HG02623 (cell line): Measurements from ENCODE around the gene LAMC2.
"Not testable (repeated sequence)": the region's sequence is repeated elsewhere in the genome, so short reads cannot be mapped to it uniquely, and the experiment has no call there.

Experiments used
- ATAC-seq: cut with Tn5 transposase; IDR thresholded peaks from one replicate; pipeline ENCODE4 v1.9.1; 2021; ENCODE audit warnings: moderate library complexity; ENCODE audit not compliant: unreplicated experiment

Gene LAMC2

DNA sequence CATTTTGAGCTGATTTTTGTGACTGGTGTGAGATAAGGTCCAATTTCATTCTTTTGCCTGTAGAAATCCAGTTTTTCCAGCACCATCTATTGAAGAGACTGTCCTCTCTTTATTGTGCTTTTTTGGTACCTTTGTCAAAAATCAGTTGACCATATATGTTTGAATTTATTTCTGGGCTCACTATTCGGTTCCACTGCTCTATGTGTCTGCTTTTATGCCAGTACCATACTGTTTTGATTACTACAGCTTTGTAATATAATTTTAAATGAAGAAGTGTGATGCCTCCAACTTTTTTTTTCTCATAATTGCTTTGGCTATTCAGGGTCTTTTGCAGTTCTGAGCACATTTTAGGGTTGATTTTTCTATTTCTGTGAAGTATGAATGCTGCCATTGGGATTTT is 69.0 kb downstream of the LAMC2 start:
- ATAC-seq: no peak

- no peak for ATAC-seq
Measured at GRCh38 chr1:183259924-183260323, 73.9 kb downstream of the LAMC2 start.

GRCh38 chr1:183262628-183263200 is 76.7 kb downstream of the LAMC2 start:
- no peak for ATAC-seq

- no peak for ATAC-seq
Measured at GRCh38 chr1:183263886-183264602, 78.0 kb downstream of the LAMC2 start.

DNA sequence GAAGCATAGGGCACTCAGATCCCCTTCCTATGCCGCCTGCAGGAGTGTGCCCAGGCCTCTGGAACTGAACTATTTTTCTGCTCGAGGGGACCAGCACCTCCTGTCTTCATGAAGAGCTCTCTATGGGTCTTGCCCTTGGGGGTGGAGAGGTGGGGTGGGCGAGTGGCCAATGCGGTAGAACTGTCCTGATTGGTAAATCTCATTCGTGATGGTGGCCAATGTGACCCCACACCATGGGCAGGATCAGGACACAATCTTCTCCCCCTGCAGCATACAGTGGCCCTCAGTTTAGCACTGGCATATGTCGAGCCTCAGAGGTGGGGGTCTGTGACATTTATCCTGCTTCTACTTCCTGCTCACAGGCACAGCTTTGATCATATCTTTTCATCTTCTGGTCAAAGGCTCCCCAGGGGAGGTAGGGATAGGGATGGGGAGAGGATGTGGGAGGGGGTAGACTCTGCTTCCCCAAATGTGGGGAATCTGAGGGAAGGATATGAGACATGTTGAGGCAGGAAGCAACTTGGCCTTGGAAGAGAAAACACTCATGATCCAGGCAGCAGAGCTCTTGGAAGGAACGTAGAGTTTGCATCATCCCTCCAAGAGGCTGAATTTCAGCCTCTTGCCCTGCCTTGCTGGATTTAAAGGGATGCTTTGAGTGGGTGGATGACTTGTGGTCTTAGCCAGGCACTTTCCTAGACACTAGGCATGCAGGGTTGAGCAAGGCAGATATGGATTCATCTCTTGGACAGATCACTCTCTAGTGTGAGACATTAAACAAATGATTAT is 81.8 kb downstream of the LAMC2 start:
- no peak for ATAC-seq

GRCh38 chr1:183270541-183271141 is 84.6 kb downstream of the LAMC2 start:
- no peak for ATAC-seq

- ATAC-seq: no peak
Measured at GRCh38 chr1:183272390-183272848, 86.4 kb downstream of the LAMC2 start.

DNA sequence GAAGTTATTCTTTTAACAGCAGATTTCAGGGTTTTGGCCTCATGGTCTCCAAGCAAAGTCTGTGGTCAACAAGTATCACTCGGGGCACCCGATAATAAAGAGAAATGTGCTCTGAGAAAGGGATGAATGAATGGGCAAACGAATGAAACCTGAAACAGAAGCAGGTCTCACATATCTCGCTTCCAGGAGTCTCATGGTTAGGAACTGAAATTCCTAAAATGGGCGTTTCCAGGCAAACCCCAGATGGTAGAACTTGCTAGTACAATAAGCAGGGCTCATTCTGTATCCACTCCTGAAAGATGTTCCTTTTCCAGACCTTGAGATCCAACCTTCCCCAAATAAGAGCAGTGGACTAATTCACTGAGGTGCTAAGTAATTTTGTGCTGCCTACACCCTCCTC is 87.2 kb downstream of the LAMC2 start:
- ATAC-seq: no peak

GRCh38 chr1:183273984-183274383 is 87.9 kb downstream of the LAMC2 start:
- ATAC-seq: not testable (repeated sequence)

DNA sequence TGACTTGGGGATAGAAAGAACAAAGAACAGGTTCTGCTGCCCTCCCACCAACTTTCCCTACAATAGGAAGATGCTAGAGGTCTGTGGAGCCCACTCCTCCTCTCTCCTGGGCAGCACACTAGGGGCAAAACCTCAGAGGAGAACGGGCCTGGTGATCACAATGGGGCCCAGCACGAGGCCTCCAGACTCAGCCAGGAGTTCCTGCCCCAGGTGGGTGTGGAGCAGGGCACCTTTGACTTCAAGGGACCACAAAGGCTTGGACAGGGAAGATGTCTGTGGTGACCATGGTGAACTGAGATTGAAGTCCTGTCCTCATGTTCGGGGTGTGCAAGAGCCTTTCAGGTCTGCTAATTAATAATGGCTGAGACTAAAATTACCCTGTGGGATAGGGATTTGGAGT is 88.8 kb downstream of the LAMC2 start:
- no peak for ATAC-seq

GRCh38 chr1:183275322-183275721 is 89.3 kb downstream of the LAMC2 start:
- ATAC-seq: no peak

GRCh38 chr1:183276386-183277080 is 90.5 kb downstream of the LAMC2 start:
- ATAC-seq: no peak

GRCh38 chr1:183277821-183278738 is 92.0 kb downstream of the LAMC2 start:
- no peak for ATAC-seq

- no peak for ATAC-seq
Measured at GRCh38 chr1:183278739-183279591, 92.9 kb downstream of the LAMC2 start.

- no peak for ATAC-seq
Measured at GRCh38 chr1:183279835-183280234, 93.8 kb downstream of the LAMC2 start.

DNA sequence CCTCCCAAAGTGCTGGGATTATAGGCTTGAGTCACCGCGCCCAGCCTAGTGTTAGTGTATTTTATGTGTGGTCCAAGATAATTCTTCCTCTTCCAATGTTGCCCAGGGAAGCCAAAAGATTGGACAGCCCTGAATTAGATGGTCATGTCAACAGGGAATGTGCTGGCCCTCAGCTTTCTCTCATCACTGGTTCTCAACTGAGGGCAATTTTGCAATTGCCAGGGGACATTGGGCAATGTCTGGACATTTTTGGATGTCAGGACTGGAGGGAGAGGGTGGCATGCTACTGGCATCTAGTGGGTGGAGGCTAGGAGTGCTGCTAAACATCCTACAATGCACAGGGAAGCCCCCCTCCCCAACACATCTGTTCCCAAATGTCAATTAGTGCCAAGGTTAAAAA is 95.0 kb downstream of the LAMC2 start:
- no peak for ATAC-seq

DNA sequence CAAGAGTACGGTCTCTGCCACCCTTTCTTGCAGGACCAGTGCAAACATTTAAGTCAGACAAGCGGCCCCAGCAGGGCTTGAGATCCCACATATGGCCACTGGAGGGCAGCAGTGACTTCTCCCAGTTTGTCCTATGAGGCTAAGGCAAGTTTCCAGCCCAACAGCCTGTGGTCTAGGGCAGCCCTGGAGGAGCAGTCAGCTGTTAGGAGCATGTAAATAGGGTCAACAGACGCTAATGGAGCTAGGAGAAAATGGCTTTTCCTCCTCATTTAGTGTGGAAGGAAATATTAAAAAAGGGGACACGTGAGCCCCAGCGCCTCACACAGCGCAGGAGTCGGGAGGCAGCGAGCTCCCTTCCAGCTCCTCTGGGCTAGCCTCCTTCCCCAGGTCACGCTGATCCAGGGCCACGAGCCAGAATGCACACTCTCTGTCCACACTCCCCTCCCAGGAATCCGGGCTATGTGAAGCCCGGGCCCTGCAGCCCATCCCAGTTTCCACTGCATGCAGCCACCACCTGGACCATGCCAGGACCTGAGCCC is 95.6 kb downstream of the LAMC2 start:
- peak; percentile 61 for ATAC-seq

DNA sequence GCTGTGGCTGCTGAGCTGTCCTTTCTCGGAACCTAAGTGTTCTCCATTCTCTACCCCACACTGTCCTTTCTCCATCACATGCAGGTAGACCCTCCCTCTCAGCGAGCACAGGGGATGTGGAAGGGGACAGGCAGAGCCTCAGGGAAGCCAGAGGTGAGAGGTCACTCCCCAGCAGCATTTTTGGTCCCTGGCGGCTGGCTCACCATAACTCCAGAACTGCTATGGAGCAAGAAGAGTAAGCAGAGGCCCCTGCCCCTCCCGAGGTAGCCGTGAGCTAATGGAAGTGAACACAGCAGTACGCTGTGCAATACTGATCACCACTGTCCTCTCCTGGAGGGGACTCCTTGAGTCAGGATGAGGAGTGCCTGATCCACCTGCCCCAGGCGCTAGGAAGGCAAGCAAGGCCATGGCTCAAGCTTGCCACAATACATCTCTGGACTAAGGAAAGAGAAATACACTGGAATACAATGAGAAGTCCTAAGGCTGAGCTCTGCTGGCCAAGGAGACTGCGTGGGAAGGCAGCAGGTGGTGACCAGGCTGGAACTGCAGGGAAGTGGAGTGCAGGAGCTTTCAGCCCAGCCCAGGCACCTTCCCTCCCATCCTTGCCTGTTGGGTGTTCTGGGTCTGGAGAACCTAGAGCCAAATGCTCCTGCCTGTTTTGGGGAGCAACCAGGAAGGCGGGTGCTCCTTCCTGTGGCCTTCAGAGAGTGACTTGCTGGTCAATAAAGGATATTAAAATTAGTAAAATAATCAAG is 96.2 kb downstream of the LAMC2 start:
- no peak for ATAC-seq
